KMS-11 (cell line): ENCODE data around the gene MAG.

Experiments used
- H2AFZ ChIP-seq: fragments of 200-600 bp; sonication (generic); 2 replicates; pipeline ENCODE4 v1.6.1; 2016; ENCODE audit warnings: antibody characterized with exemption, mixed run types, low read depth
- H3K27ac ChIP-seq: fragments of 200-600 bp; sonication (generic); 2 replicates; pipeline ENCODE4 v1.6.1; 2016; ENCODE audit warnings: mild to moderate bottlenecking, mixed run types
- H3K27me3 ChIP-seq: fragments of 200-600 bp; sonication (generic); 2 replicates; pipeline ENCODE4 v1.6.1; 2017; ENCODE audit warnings: mild to moderate bottlenecking, low read depth, mixed run types, moderate library complexity; ENCODE audit not compliant: insufficient read depth
- H3K36me3 ChIP-seq: fragments of 200-600 bp; sonication (generic); 2 replicates; pipeline ENCODE4 v1.6.1; 2017; ENCODE audit warnings: mild to moderate bottlenecking, mixed run types; ENCODE audit not compliant: insufficient read depth
- H3K4me1 ChIP-seq: fragments of 200-600 bp; sonication (generic); 2 replicates; pipeline ENCODE4 v1.6.1; 2016; ENCODE audit warnings: mild to moderate bottlenecking, low read depth, mixed run types; ENCODE audit not compliant: poor library complexity, severe bottlenecking
- H3K4me2 ChIP-seq: fragments of 200-600 bp; sonication (generic); 2 replicates; pipeline ENCODE4 v1.7.0; 2016; ENCODE audit warnings: mild to moderate bottlenecking, mixed run types
- H3K4me3 ChIP-seq: fragments of 200-600 bp; sonication (generic); IDR thresholded peaks from 2 replicates; pipeline ENCODE4 v1.6.1; 2017; ENCODE audit warnings: low read depth, low read length, mixed read lengths; ENCODE audit not compliant: insufficient read depth
- H3K79me2 ChIP-seq: fragments of 200-600 bp; sonication (generic); 2 replicates; pipeline ENCODE4 v1.6.1; 2016; ENCODE audit warnings: low read depth, mixed run types; ENCODE audit not compliant: insufficient read depth
- H3K9ac ChIP-seq: fragments of 200-600 bp; sonication (generic); 2 replicates; pipeline ENCODE4 v1.6.1; 2016; ENCODE audit warnings: mild to moderate bottlenecking, mixed run types
- H4K20me1 ChIP-seq: fragments of 200-600 bp; sonication (generic); 2 replicates; pipeline ENCODE4 v1.6.1; 2016; ENCODE audit warnings: mild to moderate bottlenecking, mixed run types; ENCODE audit not compliant: insufficient read depth
- TF ChIP-seq, protein P1 (sequence below): fragments of 200-600 bp; sonication (generic); conservative IDR thresholded peaks from 2 replicates; pipeline ENCODE4 v1.6.1; 2017; ENCODE audit warnings: low read depth, mild to moderate bottlenecking, antibody characterized with exemption, low read length, moderate library complexity, mixed read lengths

Gene MAG

DNA sequence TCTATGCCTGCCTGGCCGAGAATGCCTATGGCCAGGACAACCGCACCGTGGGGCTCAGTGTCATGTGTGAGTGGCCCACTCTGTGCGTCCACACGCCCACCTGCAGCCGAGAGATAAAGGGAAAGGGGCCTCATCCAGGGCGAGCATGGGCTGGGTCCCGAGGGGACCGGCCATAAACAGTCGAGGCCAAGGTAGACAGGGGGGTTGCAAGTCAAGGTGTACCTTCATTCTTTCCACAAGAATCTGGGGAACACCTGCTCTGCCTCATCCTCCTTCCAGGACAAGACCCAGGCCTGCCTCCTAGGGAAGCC, 8.3 kb downstream of the MAG start:
- no peak overlapping the region for H3K4me2 ChIP-seq
- H3K27ac ChIP-seq = no peak overlapping the region
- H3K4me1 ChIP-seq = no peaks in the 10 kb centered on the region
- TF ChIP-seq, protein P1, sequence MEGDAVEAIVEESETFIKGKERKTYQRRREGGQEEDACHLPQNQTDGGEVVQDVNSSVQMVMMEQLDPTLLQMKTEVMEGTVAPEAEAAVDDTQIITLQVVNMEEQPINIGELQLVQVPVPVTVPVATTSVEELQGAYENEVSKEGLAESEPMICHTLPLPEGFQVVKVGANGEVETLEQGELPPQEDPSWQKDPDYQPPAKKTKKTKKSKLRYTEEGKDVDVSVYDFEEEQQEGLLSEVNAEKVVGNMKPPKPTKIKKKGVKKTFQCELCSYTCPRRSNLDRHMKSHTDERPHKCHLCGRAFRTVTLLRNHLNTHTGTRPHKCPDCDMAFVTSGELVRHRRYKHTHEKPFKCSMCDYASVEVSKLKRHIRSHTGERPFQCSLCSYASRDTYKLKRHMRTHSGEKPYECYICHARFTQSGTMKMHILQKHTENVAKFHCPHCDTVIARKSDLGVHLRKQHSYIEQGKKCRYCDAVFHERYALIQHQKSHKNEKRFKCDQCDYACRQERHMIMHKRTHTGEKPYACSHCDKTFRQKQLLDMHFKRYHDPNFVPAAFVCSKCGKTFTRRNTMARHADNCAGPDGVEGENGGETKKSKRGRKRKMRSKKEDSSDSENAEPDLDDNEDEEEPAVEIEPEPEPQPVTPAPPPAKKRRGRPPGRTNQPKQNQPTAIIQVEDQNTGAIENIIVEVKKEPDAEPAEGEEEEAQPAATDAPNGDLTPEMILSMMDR = no peak
- H4K20me1 ChIP-seq = no peaks in the 10 kb centered on the region
- H3K27me3 ChIP-seq = peaks cover 29% of the 10 kb centered on the region; the same call in 1 of the 2 replicates
- H2AFZ ChIP-seq = no peak overlapping the region
- H3K4me3 ChIP-seq = no peak overlapping the region
- no peaks in the 10 kb centered on the region for H3K79me2 ChIP-seq
- no peak overlapping the region for H3K9ac ChIP-seq
- H3K36me3 ChIP-seq = no peaks in the 10 kb centered on the region

DNA sequence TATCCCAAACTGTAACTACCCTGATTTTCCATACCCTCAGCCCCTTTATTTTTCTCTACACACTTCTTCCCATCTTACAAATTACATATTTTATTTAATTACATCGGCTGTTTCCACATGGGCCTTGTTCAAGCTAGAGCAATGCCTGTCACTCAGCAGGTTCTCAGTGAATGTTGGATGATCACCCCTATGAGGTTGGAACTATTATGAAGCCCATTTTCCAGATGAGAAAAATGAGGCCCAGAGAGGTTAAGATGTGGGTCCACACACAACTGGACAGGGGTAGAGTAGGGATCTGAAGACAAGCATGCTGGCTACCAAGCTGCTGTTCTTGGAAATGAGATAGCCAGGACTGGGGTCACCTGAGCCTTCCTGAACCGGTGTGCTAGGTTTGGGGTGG, 10.0 kb downstream of the MAG start:
- H3K9ac ChIP-seq = no peak overlapping the region
- no peak overlapping the region for H3K27ac ChIP-seq
- no peaks in the 10 kb centered on the region for H4K20me1 ChIP-seq
- no peaks in the 10 kb centered on the region for H3K79me2 ChIP-seq
- H3K27me3 ChIP-seq = peaks cover 29% of the 10 kb centered on the region; the same call in 1 of the 2 replicates
- H3K4me2 ChIP-seq = no peak overlapping the region
- H3K4me1 ChIP-seq = no peaks in the 10 kb centered on the region
- no peak overlapping the region for H3K4me3 ChIP-seq
- no peaks in the 10 kb centered on the region for H3K36me3 ChIP-seq
- TF ChIP-seq, protein P1 = no peak
- H2AFZ ChIP-seq = no peak overlapping the region

DNA sequence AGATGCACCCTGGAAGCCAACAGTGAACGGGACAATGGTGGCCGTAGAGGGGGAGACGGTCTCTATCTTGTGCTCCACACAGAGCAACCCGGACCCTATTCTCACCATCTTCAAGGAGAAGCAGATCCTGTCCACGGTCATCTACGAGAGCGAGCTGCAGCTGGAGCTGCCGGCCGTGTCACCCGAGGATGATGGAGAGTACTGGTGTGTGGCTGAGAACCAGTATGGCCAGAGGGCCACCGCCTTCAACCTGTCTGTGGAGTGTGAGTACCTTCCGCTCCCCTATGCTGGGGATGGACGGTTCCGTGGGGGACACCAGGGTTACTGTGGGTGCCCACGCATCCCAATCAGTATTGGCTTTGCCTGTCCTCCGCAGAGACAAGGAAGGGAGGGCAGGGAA, 10.5 kb downstream of the MAG start:
- H3K9ac ChIP-seq = no peak overlapping the region

DNA sequence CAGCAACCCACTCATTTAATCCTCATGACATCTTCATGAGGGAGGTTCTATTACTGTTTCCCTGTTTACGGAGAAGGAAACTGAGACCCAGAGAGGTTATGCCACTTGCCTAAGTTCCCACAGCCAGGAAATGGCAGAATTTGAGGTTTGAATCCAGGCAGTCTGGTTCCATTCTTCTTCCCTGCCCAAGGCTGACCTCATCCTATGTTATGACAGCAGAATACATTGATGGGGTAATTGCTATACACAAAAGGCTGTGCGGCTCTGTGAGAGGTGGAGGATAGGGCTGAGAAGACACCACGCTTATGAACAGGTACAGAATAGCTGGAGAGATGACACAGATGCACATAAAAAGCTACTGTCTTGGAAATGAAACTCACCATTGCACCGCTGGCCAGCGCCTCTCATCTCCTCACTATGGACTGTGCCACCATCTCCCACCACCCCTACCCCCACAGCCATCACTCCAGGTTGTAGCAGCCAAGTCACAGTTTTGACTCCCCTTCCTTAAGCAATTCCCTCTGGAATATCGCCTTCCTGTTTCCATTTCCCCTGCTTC, 11.5 kb downstream of the MAG start:
- TF ChIP-seq, protein P1 = no peak
- Histone ChIP-seq H3K4me3 (no peak overlapping the region), H3K36me3 (no peaks in the 10 kb centered on the region), H3K79me2 (no peaks in the 10 kb centered on the region), H3K9ac (no peak overlapping the region), H3K27me3 (peaks cover 32% of the 10 kb centered on the region; the same call in 1 of the 2 replicates), H4K20me1 (no peaks in the 10 kb centered on the region), H3K27ac (no peak overlapping the region), H3K4me1 (no peaks in the 10 kb centered on the region), H3K4me2 (no peak overlapping the region), H2AFZ (no peak overlapping the region)

More for the DNA sequence above, 10.5 kb downstream of the MAG start:
- no peak overlapping the region for H3K4me3 ChIP-seq
- peaks cover 31% of the 10 kb centered on the region; the same call in 1 of the 2 replicates for H3K27me3 ChIP-seq
- H4K20me1 ChIP-seq = no peaks in the 10 kb centered on the region
- H3K4me2 ChIP-seq = no peak overlapping the region
- H3K36me3 ChIP-seq = no peaks in the 10 kb centered on the region
- no peak overlapping the region for H3K27ac ChIP-seq
- H2AFZ ChIP-seq = no peak overlapping the region
- no peaks in the 10 kb centered on the region for H3K79me2 ChIP-seq
- no peaks in the 10 kb centered on the region for H3K4me1 ChIP-seq
- TF ChIP-seq, protein P1 = no peak
